ENCODE data around the gene DNAJC3.
"Not testable (repeated sequence)": the region's sequence is repeated elsewhere in the genome, so short reads cannot be mapped to it uniquely, and the experiment has no call there.

Gene DNAJC3

GRCh38 chr13:95697052-95697680 is 20.2 kb downstream of the DNAJC3 start:
- Mint-ChIP-seq H3K9me3 (no peaks in the 10 kb centered on the region), H3K4me3 (no peak overlapping the region), H3K4me1 (peaks cover 34% of the 10 kb centered on the region), H3K36me3 (peaks cover 7% of the 10 kb centered on the region), H3K27ac (no peak overlapping the region), H3K27me3 (no peaks in the 10 kb centered on the region)
- no peak for ATAC-seq

GRCh38 chr13:95698047-95698749 is 21.3 kb downstream of the DNAJC3 start:
- H3K4me1 Mint-ChIP-seq: peaks cover 40% of the 10 kb centered on the region
- ATAC-seq: no peak

GRCh38 chr13:95703576-95703975 is 26.6 kb downstream of the DNAJC3 start:
- no peaks in the 10 kb centered on the region for H3K9me3 Mint-ChIP-seq

More at GRCh38 chr13:95698047-95698749, 21.3 kb downstream of the DNAJC3 start:
- Mint-ChIP-seq H3K9me3 (no peaks in the 10 kb centered on the region), H3K27me3 (no peaks in the 10 kb centered on the region), H3K4me3 (no peak overlapping the region), H3K36me3 (peaks cover 9% of the 10 kb centered on the region), H3K27ac (peak overlapping the region; percentile 3)

GRCh38 chr13:95704510-95704909 is 27.6 kb downstream of the DNAJC3 start:
- no peaks in the 10 kb centered on the region for H3K9me3 Mint-ChIP-seq
- H3K27me3 Mint-ChIP-seq: no peaks in the 10 kb centered on the region
- no peak for ATAC-seq
- no peak overlapping the region for H3K27ac Mint-ChIP-seq
- peaks cover 67% of the 10 kb centered on the region for H3K4me1 Mint-ChIP-seq
- H3K4me3 Mint-ChIP-seq: no peak overlapping the region
- H3K36me3 Mint-ChIP-seq: peaks cover 10% of the 10 kb centered on the region

More at GRCh38 chr13:95703576-95703975, 26.6 kb downstream of the DNAJC3 start:
- Mint-ChIP-seq H3K36me3 (peaks cover 10% of the 10 kb centered on the region), H3K4me1 (peaks cover 70% of the 10 kb centered on the region), H3K27me3 (no peaks in the 10 kb centered on the region), H3K4me3 (no peak overlapping the region), H3K27ac (peak overlapping the region; percentile 19)
- ATAC-seq: no peak

GRCh38 chr13:95706356-95706755 is 29.4 kb downstream of the DNAJC3 start:
- no peak overlapping the region for H3K27ac Mint-ChIP-seq
- peaks cover 57% of the 10 kb centered on the region for H3K4me1 Mint-ChIP-seq
- ATAC-seq: no peak
- no peak overlapping the region for H3K4me3 Mint-ChIP-seq
- H3K9me3 Mint-ChIP-seq: no peaks in the 10 kb centered on the region
- H3K36me3 Mint-ChIP-seq: peaks cover 21% of the 10 kb centered on the region
- H3K27me3 Mint-ChIP-seq: no peaks in the 10 kb centered on the region

- Mint-ChIP-seq H3K4me1 (peaks cover 52% of the 10 kb centered on the region), H3K27ac (peak overlapping the region; percentile 72), H3K4me3 (no peak overlapping the region), H3K36me3 (peaks cover 23% of the 10 kb centered on the region), H3K27me3 (no peaks in the 10 kb centered on the region), H3K9me3 (no peaks in the 10 kb centered on the region)
- peak; percentile 47 for ATAC-seq
Observed at GRCh38 chr13:95707035-95707434, 30.1 kb downstream of the DNAJC3 start.

- Mint-ChIP-seq H3K4me1 (peaks cover 48% of the 10 kb centered on the region), H3K27ac (peak overlapping the region; percentile 72), H3K4me3 (no peak overlapping the region), H3K9me3 (no peaks in the 10 kb centered on the region), H3K36me3 (peaks cover 24% of the 10 kb centered on the region), H3K27me3 (no peaks in the 10 kb centered on the region)
- ATAC-seq: peak; percentile 68
Observed at GRCh38 chr13:95707442-95708390, 30.8 kb downstream of the DNAJC3 start.

- H3K36me3 Mint-ChIP-seq: peaks cover 31% of the 10 kb centered on the region
Observed at GRCh38 chr13:95708391-95708774, 31.4 kb downstream of the DNAJC3 start.

GRCh38 chr13:95708811-95709500 is 32.0 kb downstream of the DNAJC3 start:
- H3K27ac Mint-ChIP-seq: peak overlapping the region; percentile 72
- H3K4me1 Mint-ChIP-seq: peaks cover 37% of the 10 kb centered on the region
- H3K9me3 Mint-ChIP-seq: no peaks in the 10 kb centered on the region

More at GRCh38 chr13:95708391-95708774, 31.4 kb downstream of the DNAJC3 start:
- no peak for ATAC-seq
- Mint-ChIP-seq H3K9me3 (no peaks in the 10 kb centered on the region), H3K27me3 (no peaks in the 10 kb centered on the region), H3K27ac (peak overlapping the region; percentile 72), H3K4me1 (peaks cover 43% of the 10 kb centered on the region), H3K4me3 (no peak overlapping the region)

GRCh38 chr13:95710313-95710712 is 33.4 kb downstream of the DNAJC3 start:
- H3K9me3 Mint-ChIP-seq: no peaks in the 10 kb centered on the region
- ATAC-seq: no peak
- peaks cover 31% of the 10 kb centered on the region for H3K4me1 Mint-ChIP-seq
- no peak overlapping the region for H3K4me3 Mint-ChIP-seq
- peaks cover 31% of the 10 kb centered on the region for H3K36me3 Mint-ChIP-seq
- no peaks in the 10 kb centered on the region for H3K27me3 Mint-ChIP-seq
- no peak overlapping the region for H3K27ac Mint-ChIP-seq

More at GRCh38 chr13:95708811-95709500, 32.0 kb downstream of the DNAJC3 start:
- ATAC-seq: no peak
- no peak overlapping the region for H3K4me3 Mint-ChIP-seq
- H3K36me3 Mint-ChIP-seq: peaks cover 36% of the 10 kb centered on the region
- no peaks in the 10 kb centered on the region for H3K27me3 Mint-ChIP-seq

- not testable (repeated sequence) for H3K9me3 Mint-ChIP-seq, H3K4me3 Mint-ChIP-seq, H3K27me3 Mint-ChIP-seq, H3K4me1 Mint-ChIP-seq, H3K27ac Mint-ChIP-seq, ATAC-seq
- H3K36me3 Mint-ChIP-seq: peaks cover 39% of the 10 kb centered on the region
Observed at GRCh38 chr13:95712846-95713245, 35.9 kb downstream of the DNAJC3 start.

GRCh38 chr13:95713651-95714050 is 36.7 kb downstream of the DNAJC3 start:
- peaks cover 43% of the 10 kb centered on the region for H3K36me3 Mint-ChIP-seq
- H3K4me3 Mint-ChIP-seq: no peak overlapping the region
- no peaks in the 10 kb centered on the region for H3K27me3 Mint-ChIP-seq
- no peaks in the 10 kb centered on the region for H3K9me3 Mint-ChIP-seq
- no peak overlapping the region for H3K27ac Mint-ChIP-seq
- H3K4me1 Mint-ChIP-seq: peaks cover 3% of the 10 kb centered on the region
- ATAC-seq: no peak

GRCh38 chr13:95714142-95714832 is 37.3 kb downstream of the DNAJC3 start:
- Mint-ChIP-seq H3K27ac (no peak overlapping the region), H3K4me1 (peaks cover 4% of the 10 kb centered on the region), H3K4me3 (no peak overlapping the region), H3K27me3 (no peaks in the 10 kb centered on the region), H3K36me3 (peaks cover 49% of the 10 kb centered on the region), H3K9me3 (no peaks in the 10 kb centered on the region)
- no peak for ATAC-seq

- Mint-ChIP-seq H3K36me3 (peaks cover 39% of the 10 kb centered on the region), H3K27ac (no peak overlapping the region), H3K4me3 (no peak overlapping the region), H3K4me1 (peaks cover 4% of the 10 kb centered on the region), H3K27me3 (no peaks in the 10 kb centered on the region), H3K9me3 (no peaks in the 10 kb centered on the region)
- no peak for ATAC-seq
Observed at GRCh38 chr13:95716231-95716630, 39.3 kb downstream of the DNAJC3 start.

Measured in stimulated activated memory B cell treated with anti-CD40 and anti-IgM and Interleukin-4, amounts not matched to agents 10 μg/mL and 1 μg/mL and 100 μg/mL, for 72 hours (primary cell).